A673 (cell line): ENCODE data around the gene PIMREG. TPM values are rescaled to one million over a fixed set of nuclear protein-coding genes. Genes with fewer than 3 reads are reported as not detected.

Source experiments
- BruUV-seq: library from RNA; stranded (reverse); fragments of 400-500 nt; replicated peaks from 2 replicates; lab custom pipeline; 2021; lab: Mats Ljungman, UMichigan
- CTCF ChIA-PET: fragments of 300-600 bp; sonication (Branson Sonifier 250); formaldehyde crosslinking; loops from one replicate; lab custom pipeline; 2022; ENCODE audit warnings: antibody characterized with exemption; lab: Charles Lee
- POLR2A ChIA-PET: fragments of 300-600 bp; sonication (Branson Sonifier 250); formaldehyde crosslinking; loops from one replicate; lab custom pipeline; 2022; ENCODE audit warnings: antibody characterized with exemption; ENCODE audit not compliant: low non-redundant PET; lab: Charles Lee
- DNase-seq: peaks from one replicate; pipeline ENCODE4 v3.0.0-alpha.2; 2015; ENCODE audit warnings: low spot score
- H3K27ac ChIP-seq: fragments of 200-600 bp; sonication (generic); 2 replicates; pipeline ENCODE4 v1.5.1; 2016; ENCODE audit warnings: mixed run types, low read depth, mild to moderate bottlenecking, mixed read lengths, antibody characterized with exemption, low read length; ENCODE audit not compliant: poor library complexity, severe bottlenecking
- H3K27me3 ChIP-seq: fragments of 200-600 bp; sonication (generic); replicated peaks from 2 replicates; pipeline ENCODE4 v1.6.1; 2017; ENCODE audit warnings: mixed run types, low read depth, mild to moderate bottlenecking, mixed read lengths, antibody characterized with exemption, low read length; ENCODE audit not compliant: insufficient read depth, poor library complexity
- H3K36me3 ChIP-seq: fragments of 200-600 bp; sonication (generic); 2 replicates; pipeline ENCODE4 v1.6.1; 2016; ENCODE audit warnings: mixed run types, mild to moderate bottlenecking, mixed read lengths, antibody characterized with exemption, low read length; ENCODE audit not compliant: insufficient read depth, poor library complexity, severe bottlenecking
- H3K4me1 ChIP-seq: fragments of 200-600 bp; sonication (generic); 2 replicates; pipeline ENCODE4 v1.6.1; 2017; ENCODE audit warnings: mixed run types, mild to moderate bottlenecking, mixed read lengths, antibody characterized with exemption, low read length; ENCODE audit not compliant: insufficient read depth, poor library complexity, severe bottlenecking
- H3K4me3 ChIP-seq: fragments of 200-600 bp; sonication (generic); 2 replicates; pipeline ENCODE4 v1.5.1; 2016; ENCODE audit warnings: low read depth, mixed run types, mild to moderate bottlenecking, mixed read lengths, low read length; ENCODE audit not compliant: poor library complexity, severe bottlenecking
- H3K9me3 ChIP-seq: fragments of 200-600 bp; sonication (generic); 2 replicates; pipeline ENCODE4 v1.6.1; 2016; ENCODE audit warnings: mixed run types, low read depth, mild to moderate bottlenecking, mixed read lengths, antibody characterized with exemption, low read length; ENCODE audit not compliant: poor library complexity, severe bottlenecking
- CTCF ChIP-seq: fragments of 300-800, 200-600 bp; sonication (generic); conservative IDR thresholded peaks from 2 replicates; pipeline ENCODE4 v1.5.1; 2017; ENCODE audit warnings: low read depth, mild to moderate bottlenecking, antibody characterized with exemption, low read length, moderate library complexity, mixed read lengths
- EZH2 ChIP-seq: fragments of 200-600 bp; sonication (generic); IDR thresholded peaks from 2 replicates; pipeline ENCODE4 v1.6.1; 2017; ENCODE audit warnings: borderline replicate concordance, low read depth, mild to moderate bottlenecking, mixed read lengths, antibody characterized with exemption, low read length; ENCODE audit not compliant: poor library complexity, severe bottlenecking
- intact Hi-C: fragments of 100-400 bp; cut with micrococcal nuclease; formaldehyde crosslinking; loops from one replicate; pipeline ENCODE4 v1.10.0; 2022; ENCODE audit not compliant: unreplicated experiment
- total RNA-seq: library from RNA; stranded (reverse); gene quantifications from 2 replicates; pipeline ENCODE4 v1.2.3, GENCODE V29; 2021

Gene PIMREG
- total RNA-seq, 1 experiment from 2014 or later = 90.5 TPM

GRCh38 chr17:6426356-6427101, 17.7 kb upstream of the PIMREG start:
- Histone ChIP-seq H3K4me3 (no peak overlapping the region), H3K9me3 (no peaks in the 10 kb centered on the region), H3K36me3 (no peaks in the 10 kb centered on the region), H3K27me3 (peaks cover under 1% of the 10 kb centered on the region), H3K27ac (no peak overlapping the region), H3K4me1 (no peaks in the 10 kb centered on the region)
- TF ChIP-seq EZH2 (no peak), CTCF (no peak)
- POLR2A ChIA-PET = no interaction called here
- CTCF ChIA-PET = interaction anchor here (1.1 kb wide), 1 partner anchor 9 kb away, joined by 3 read pairs; no protein-coding TSS in a partner anchor
- intact Hi-C loops = no loop called here
- BruUV-seq = no TSS peak
- DNase-seq = no peak

- no peak overlapping the region for H3K27ac ChIP-seq
- no TSS peak for BruUV-seq
- no peak overlapping the region for H3K4me3 ChIP-seq
- no peaks in the 10 kb centered on the region for H3K27me3 ChIP-seq
- no peaks in the 10 kb centered on the region for H3K9me3 ChIP-seq
- H3K4me1 ChIP-seq = no peaks in the 10 kb centered on the region
- CTCF ChIA-PET = no interaction called here
- TF ChIP-seq EZH2 = no peak
- no peak for TF ChIP-seq CTCF
- no peaks in the 10 kb centered on the region for H3K36me3 ChIP-seq
- intact Hi-C loops = no loop called here
- no peak for DNase-seq
- POLR2A ChIA-PET = no interaction called here
These were observed 16.9 kb upstream of the PIMREG start for GRCh38 chr17:6427279-6427781.

GRCh38 chr17:6428207-6428965, 15.9 kb upstream of the PIMREG start:
- no peak overlapping the region for H3K27ac ChIP-seq
- intact Hi-C loops = no loop called here
- no peak for DNase-seq
- no TSS peak for BruUV-seq
- H3K4me1 ChIP-seq = no peaks in the 10 kb centered on the region
- H3K4me3 ChIP-seq = no peak overlapping the region
- H3K36me3 ChIP-seq = no peaks in the 10 kb centered on the region
- ChIA-PET CTCF (no interaction called here), POLR2A (no interaction called here)
- H3K9me3 ChIP-seq = no peaks in the 10 kb centered on the region
- H3K27me3 ChIP-seq = no peaks in the 10 kb centered on the region
- no peak for TF ChIP-seq EZH2
- TF ChIP-seq CTCF = no peak
